ENCODE results near the gene NOL9. TPM values are rescaled to one million over a fixed set of nuclear protein-coding genes. Genes with fewer than 3 reads are reported as not detected.

The NOL9 gene
- polyA plus RNA-seq, 3 donors: 3.7 to 11.5 (median 7.6) TPM

GRCh38 chr1:6484826-6485167, 69.5 kb downstream of the NOL9 start:
- Histone ChIP-seq H3K27ac (ENCODE audit: low read depth in 1 of 2, low read length in 2 of 2) (no peak overlapping the region), H3K4me3 (replicated peaks in 1 of 3; ENCODE audit: low read depth in 2 of 3, low read length in 3 of 3) (no peak overlapping the region), H3K27me3 (ENCODE audit: control insufficient read depth in 2 of 2, insufficient read depth in 2 of 2, low read length in 2 of 2) (peaks cover 5 to 43% of the 10 kb centered on the region in 2 donors), H3K9ac (ENCODE audit: insufficient read depth, low read length, poor library complexity, severe bottlenecking) (no peak overlapping the region), H2AFZ (ENCODE audit: insufficient read depth, low read depth, low read length, poor library complexity, severe bottlenecking) (no peak overlapping the region), H4K20me1 (ENCODE audit: insufficient read depth, low read length) (no peaks in the 10 kb centered on the region), H3K36me3 (replicated peaks in 1 of 2; ENCODE audit: control insufficient read depth in 1 of 2, insufficient read depth in 2 of 2, low read length in 2 of 2) (no peaks in the 10 kb centered on the region), H3K4me1 (ENCODE audit: control insufficient read depth in 1 of 2, insufficient read depth in 2 of 2, low read length in 2 of 2) (peaks cover 0 to under 1% of the 10 kb centered on the region in 2 donors), H3K9me3 (replicated peaks in 1 of 2; ENCODE audit: control insufficient read depth in 1 of 2, insufficient read depth in 1 of 2, low read length in 2 of 2) (no peaks in the 10 kb centered on the region), H3K4me2 (replicated peaks; ENCODE audit: extremely low read depth, low read length, poor library complexity, severe bottlenecking) (no peak overlapping the region), H3K79me2 (ENCODE audit: insufficient read depth, low read length) (no peaks in the 10 kb centered on the region)
- Mint-ChIP-seq H3K27ac (no peak overlapping the region), H3K27me3 (ENCODE audit: low read depth in 3 of 3) (peaks cover 32 to 67% (median 47%) of the 10 kb centered on the region in 3 donors), H3K4me3 (peak overlapping the region in 1 of 2 donors; percentile 80), H3K4me1 (peaks cover 2% of the 10 kb centered on the region), H3K9me3 (peaks cover 0 to 6% (median 0%) of the 10 kb centered on the region in 7 donors), H3K36me3 (no peaks in the 10 kb centered on the region)
- DNase-seq: no peak
- intact Hi-C loops (cut with micrococcal nuclease): loop anchor here in 1 of 2 donors (2.0 to 5.0 kb wide), 2 partner anchors 162 to 733 kb away; no protein-coding TSS in a partner anchor
- 3% methylated on average over 10 of the region's 13 CpGs for WGBS (ENCODE audit: insufficient coverage)
- no peak for TF ChIP-seq CTCF (IDR thresholded peaks at IDR 0.05)

DNA sequence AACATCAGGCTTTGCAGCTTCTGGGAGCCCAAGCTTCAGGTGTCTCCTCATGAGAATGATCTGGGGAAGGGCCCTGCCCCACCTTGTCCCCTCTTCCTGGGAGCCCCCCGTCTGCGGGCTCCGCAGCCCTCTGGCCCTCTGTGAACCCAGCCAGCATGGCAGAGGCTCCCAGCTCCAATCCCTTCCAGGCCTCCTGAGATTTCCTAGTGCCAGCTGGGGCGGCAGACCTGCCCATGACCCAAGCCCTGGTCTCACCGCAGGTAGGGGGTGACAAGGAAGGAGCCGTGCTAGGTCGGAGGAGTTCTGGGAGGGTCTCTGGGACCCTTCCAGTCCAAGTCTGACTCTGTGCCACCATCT, 70.6 kb downstream of the NOL9 start:
- Mint-ChIP-seq H3K9me3 (peaks cover 0 to 6% (median 0%) of the 10 kb centered on the region in 7 donors), H3K27ac (no peak overlapping the region), H3K4me3 (peak overlapping the region in 1 of 2 donors; percentile 28), H3K4me1 (peaks cover 2% of the 10 kb centered on the region), H3K27me3 (ENCODE audit: low read depth in 3 of 3) (peaks cover 32 to 65% (median 44%) of the 10 kb centered on the region in 3 donors), H3K36me3 (no peaks in the 10 kb centered on the region)
- H2AFZ ChIP-seq (ENCODE audit: insufficient read depth, low read depth, low read length, poor library complexity, severe bottlenecking): no peak overlapping the region
- WGBS (ENCODE audit: insufficient coverage): 92% methylated on average over 5 of the region's 7 CpGs
- no peaks in the 10 kb centered on the region for H3K4me1 ChIP-seq (ENCODE audit: control insufficient read depth in 1 of 2, insufficient read depth in 2 of 2, low read length in 2 of 2)
- no peak overlapping the region for H3K9ac ChIP-seq (ENCODE audit: insufficient read depth, low read length, poor library complexity, severe bottlenecking)
- no peak overlapping the region for H3K4me3 ChIP-seq (replicated peaks in 1 of 3; ENCODE audit: low read depth in 2 of 3, low read length in 3 of 3)
- no peak overlapping the region for H3K4me2 ChIP-seq (replicated peaks; ENCODE audit: extremely low read depth, low read length, poor library complexity, severe bottlenecking)
- H4K20me1 ChIP-seq (ENCODE audit: insufficient read depth, low read length): no peaks in the 10 kb centered on the region
- no peaks in the 10 kb centered on the region for H3K9me3 ChIP-seq (replicated peaks in 1 of 2; ENCODE audit: control insufficient read depth in 1 of 2, insufficient read depth in 1 of 2, low read length in 2 of 2)
- intact Hi-C loops (cut with micrococcal nuclease): loop anchor here in 1 of 2 donors (2.0 kb wide), 1 partner anchor 163 kb away; no protein-coding TSS in a partner anchor
- DNase-seq: no peak
- H3K79me2 ChIP-seq (ENCODE audit: insufficient read depth, low read length): no peaks in the 10 kb centered on the region
- no peaks in the 10 kb centered on the region for H3K36me3 ChIP-seq (replicated peaks in 1 of 2; ENCODE audit: control insufficient read depth in 1 of 2, insufficient read depth in 2 of 2, low read length in 2 of 2)
- TF ChIP-seq CTCF (IDR thresholded peaks at IDR 0.05): no peak
- no peak overlapping the region for H3K27ac ChIP-seq (ENCODE audit: low read depth in 1 of 2, low read length in 2 of 2)
- H3K27me3 ChIP-seq (ENCODE audit: control insufficient read depth in 2 of 2, insufficient read depth in 2 of 2, low read length in 2 of 2): peaks cover 5 to 37% of the 10 kb centered on the region in 2 donors

All from CD14-positive monocyte (primary cell).